ENCODE measurements around the gene CRABP2.

DNA sequence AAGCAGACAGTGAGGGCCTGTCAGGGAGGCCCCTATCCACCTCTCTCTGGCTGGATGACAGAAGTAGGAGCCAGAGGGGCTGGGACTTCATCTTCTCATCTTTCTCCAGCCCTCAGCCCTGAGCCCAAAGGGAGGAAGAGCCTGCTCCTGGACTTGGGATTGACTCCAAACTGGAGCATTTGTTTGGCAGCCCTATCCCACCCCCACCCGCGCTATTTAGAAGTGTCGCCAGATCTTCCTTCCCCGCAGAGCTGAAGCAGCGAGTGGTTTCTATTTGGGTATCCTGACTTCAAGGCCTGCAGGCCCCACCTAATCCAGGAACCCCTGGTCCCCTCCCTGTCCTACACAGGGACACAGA lies 37.8 kb downstream of the CRABP2 start:
- TF ChIP-seq, protein P1, sequence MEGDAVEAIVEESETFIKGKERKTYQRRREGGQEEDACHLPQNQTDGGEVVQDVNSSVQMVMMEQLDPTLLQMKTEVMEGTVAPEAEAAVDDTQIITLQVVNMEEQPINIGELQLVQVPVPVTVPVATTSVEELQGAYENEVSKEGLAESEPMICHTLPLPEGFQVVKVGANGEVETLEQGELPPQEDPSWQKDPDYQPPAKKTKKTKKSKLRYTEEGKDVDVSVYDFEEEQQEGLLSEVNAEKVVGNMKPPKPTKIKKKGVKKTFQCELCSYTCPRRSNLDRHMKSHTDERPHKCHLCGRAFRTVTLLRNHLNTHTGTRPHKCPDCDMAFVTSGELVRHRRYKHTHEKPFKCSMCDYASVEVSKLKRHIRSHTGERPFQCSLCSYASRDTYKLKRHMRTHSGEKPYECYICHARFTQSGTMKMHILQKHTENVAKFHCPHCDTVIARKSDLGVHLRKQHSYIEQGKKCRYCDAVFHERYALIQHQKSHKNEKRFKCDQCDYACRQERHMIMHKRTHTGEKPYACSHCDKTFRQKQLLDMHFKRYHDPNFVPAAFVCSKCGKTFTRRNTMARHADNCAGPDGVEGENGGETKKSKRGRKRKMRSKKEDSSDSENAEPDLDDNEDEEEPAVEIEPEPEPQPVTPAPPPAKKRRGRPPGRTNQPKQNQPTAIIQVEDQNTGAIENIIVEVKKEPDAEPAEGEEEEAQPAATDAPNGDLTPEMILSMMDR (conservative IDR thresholded peaks at IDR 0.05; ENCODE audit: low read depth in 2 of 2), result no peak
- TF ChIP-seq CREB1 (CRISPR knock-in tag; IDR thresholded peaks at IDR 0.05; ENCODE audit: low read depth), result no peak
- no peak for TF ChIP-seq EZH2 (IDR thresholded peaks at IDR 0.05; ENCODE audit: low read depth, unreplicated experiment)
- TF ChIP-seq EZH2phosphoT487 (IDR thresholded peaks at IDR 0.05; ENCODE audit: unreplicated experiment), result no peak
- TF ChIP-seq POLR2AphosphoS5 (IDR thresholded peaks at IDR 0.05; ENCODE audit: low read depth), result no peak
- TF ChIP-seq, protein P2, sequence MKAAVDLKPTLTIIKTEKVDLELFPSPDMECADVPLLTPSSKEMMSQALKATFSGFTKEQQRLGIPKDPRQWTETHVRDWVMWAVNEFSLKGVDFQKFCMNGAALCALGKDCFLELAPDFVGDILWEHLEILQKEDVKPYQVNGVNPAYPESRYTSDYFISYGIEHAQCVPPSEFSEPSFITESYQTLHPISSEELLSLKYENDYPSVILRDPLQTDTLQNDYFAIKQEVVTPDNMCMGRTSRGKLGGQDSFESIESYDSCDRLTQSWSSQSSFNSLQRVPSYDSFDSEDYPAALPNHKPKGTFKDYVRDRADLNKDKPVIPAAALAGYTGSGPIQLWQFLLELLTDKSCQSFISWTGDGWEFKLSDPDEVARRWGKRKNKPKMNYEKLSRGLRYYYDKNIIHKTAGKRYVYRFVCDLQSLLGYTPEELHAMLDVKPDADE (IDR thresholded peaks at IDR 0.05), result no peak
- TF ChIP-seq, protein P3, sequence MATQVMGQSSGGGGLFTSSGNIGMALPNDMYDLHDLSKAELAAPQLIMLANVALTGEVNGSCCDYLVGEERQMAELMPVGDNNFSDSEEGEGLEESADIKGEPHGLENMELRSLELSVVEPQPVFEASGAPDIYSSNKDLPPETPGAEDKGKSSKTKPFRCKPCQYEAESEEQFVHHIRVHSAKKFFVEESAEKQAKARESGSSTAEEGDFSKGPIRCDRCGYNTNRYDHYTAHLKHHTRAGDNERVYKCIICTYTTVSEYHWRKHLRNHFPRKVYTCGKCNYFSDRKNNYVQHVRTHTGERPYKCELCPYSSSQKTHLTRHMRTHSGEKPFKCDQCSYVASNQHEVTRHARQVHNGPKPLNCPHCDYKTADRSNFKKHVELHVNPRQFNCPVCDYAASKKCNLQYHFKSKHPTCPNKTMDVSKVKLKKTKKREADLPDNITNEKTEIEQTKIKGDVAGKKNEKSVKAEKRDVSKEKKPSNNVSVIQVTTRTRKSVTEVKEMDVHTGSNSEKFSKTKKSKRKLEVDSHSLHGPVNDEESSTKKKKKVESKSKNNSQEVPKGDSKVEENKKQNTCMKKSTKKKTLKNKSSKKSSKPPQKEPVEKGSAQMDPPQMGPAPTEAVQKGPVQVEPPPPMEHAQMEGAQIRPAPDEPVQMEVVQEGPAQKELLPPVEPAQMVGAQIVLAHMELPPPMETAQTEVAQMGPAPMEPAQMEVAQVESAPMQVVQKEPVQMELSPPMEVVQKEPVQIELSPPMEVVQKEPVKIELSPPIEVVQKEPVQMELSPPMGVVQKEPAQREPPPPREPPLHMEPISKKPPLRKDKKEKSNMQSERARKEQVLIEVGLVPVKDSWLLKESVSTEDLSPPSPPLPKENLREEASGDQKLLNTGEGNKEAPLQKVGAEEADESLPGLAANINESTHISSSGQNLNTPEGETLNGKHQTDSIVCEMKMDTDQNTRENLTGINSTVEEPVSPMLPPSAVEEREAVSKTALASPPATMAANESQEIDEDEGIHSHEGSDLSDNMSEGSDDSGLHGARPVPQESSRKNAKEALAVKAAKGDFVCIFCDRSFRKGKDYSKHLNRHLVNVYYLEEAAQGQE (IDR thresholded peaks at IDR 0.05; ENCODE audit: unreplicated experiment), result no peak
- no peak for TF ChIP-seq JUNB (IDR thresholded peaks at IDR 0.05; ENCODE audit: unreplicated experiment)
